ENCODE results near the gene ARHGDIB. TPM values are rescaled to one million over a fixed set of nuclear protein-coding genes. Genes with fewer than 3 reads are reported as not detected.

The ARHGDIB gene
- total and polyA plus RNA-seq, 2 donors from 2014 or later, result 127 to 151 TPM

DNA sequence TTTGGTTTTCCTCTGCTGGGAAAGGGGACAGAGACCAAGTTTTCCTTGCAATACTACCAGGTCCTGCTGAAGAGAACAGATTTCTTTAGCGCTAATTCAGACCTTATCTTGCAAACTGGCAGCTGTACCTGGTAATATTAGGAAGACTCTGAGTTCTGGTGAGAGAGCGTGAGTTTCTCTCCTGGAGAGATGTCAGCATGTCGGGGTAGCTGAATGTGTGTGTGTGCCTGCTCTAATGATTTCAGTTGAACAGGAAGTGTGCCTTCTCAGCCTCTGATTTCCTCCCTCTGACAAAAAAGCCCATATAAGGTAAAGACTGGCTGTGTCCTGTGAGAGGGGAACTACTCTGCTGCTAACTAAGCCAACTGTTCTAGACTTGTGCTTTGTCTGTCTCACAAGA lies 12.7 kb downstream of the ARHGDIB start:
- TF ChIP-seq, protein P1, sequence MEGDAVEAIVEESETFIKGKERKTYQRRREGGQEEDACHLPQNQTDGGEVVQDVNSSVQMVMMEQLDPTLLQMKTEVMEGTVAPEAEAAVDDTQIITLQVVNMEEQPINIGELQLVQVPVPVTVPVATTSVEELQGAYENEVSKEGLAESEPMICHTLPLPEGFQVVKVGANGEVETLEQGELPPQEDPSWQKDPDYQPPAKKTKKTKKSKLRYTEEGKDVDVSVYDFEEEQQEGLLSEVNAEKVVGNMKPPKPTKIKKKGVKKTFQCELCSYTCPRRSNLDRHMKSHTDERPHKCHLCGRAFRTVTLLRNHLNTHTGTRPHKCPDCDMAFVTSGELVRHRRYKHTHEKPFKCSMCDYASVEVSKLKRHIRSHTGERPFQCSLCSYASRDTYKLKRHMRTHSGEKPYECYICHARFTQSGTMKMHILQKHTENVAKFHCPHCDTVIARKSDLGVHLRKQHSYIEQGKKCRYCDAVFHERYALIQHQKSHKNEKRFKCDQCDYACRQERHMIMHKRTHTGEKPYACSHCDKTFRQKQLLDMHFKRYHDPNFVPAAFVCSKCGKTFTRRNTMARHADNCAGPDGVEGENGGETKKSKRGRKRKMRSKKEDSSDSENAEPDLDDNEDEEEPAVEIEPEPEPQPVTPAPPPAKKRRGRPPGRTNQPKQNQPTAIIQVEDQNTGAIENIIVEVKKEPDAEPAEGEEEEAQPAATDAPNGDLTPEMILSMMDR (IDR thresholded peaks at IDR 0.05; ENCODE audit: borderline replicate concordance, extremely low read depth, insufficient read depth), result no peak
- Histone ChIP-seq H3K9me3 (ENCODE audit: control insufficient read depth in 2 of 3, insufficient read depth in 1 of 3, low read length in 3 of 3) (no peaks in the 10 kb centered on the region), H3K4me3 (ENCODE audit: low read length in 3 of 3) (no peak overlapping the region), H3K9ac (ENCODE audit: low read length in 3 of 3) (peak overlapping the region in 2 of 3 donors; percentile 0 to 62), H3K36me3 (ENCODE audit: control insufficient read depth in 2 of 3, insufficient read depth in 3 of 3, low read length in 3 of 3) (no peaks in the 10 kb centered on the region), H3K4me1 (ENCODE audit: control insufficient read depth in 2 of 3, insufficient read depth in 2 of 3, low read depth in 1 of 3, low read length in 3 of 3) (peaks cover 9 to 34% (median 13%) of the 10 kb centered on the region in 3 donors), H3K27ac (ENCODE audit: low read depth in 2 of 2, low read length in 2 of 2) (peak overlapping the region; percentile 58 to 84), H3K27me3 (ENCODE audit: control insufficient read depth, insufficient read depth, low read length) (no peaks in the 10 kb centered on the region)
- FAIRE-seq (peak; percentile 39), DNase-seq (peak in 4 of 5 donors; percentile 49 to 93 (median 74))
- intact Hi-C loops (cut with DNase I), result no loop called here

DNA sequence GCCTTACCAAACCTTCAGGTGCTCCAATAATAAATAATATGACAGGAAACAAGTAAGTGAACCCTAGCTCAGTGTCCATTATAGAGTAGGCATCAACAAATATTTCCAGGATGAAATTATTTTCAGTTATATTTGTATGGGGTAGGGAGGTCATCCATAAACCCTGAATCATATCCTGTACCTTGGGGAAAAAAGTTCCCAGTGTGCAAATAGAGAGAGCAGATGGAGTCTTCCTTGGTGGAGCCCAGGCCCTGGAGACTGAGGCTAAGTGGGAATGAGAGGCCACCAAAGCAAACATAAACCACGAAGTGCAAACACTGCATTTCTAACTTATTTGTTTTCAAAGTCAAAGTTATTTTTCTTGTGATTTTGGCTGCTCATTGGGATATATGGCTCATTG lies 14.5 kb downstream of the ARHGDIB start:
- Histone ChIP-seq H3K27me3 (ENCODE audit: control insufficient read depth, insufficient read depth, low read length) (no peaks in the 10 kb centered on the region), H3K4me3 (ENCODE audit: low read length in 3 of 3) (no peak overlapping the region), H3K4me1 (ENCODE audit: control insufficient read depth in 2 of 3, insufficient read depth in 2 of 3, low read depth in 1 of 3, low read length in 3 of 3) (peaks cover 9 to 33% (median 12%) of the 10 kb centered on the region in 3 donors), H3K36me3 (ENCODE audit: control insufficient read depth in 2 of 3, insufficient read depth in 3 of 3, low read length in 3 of 3) (peaks cover 0 to 3% (median 0%) of the 10 kb centered on the region in 3 donors), H3K27ac (ENCODE audit: low read depth in 2 of 2, low read length in 2 of 2) (no peak overlapping the region), H3K9me3 (ENCODE audit: control insufficient read depth in 2 of 3, insufficient read depth in 1 of 3, low read length in 3 of 3) (no peaks in the 10 kb centered on the region), H3K9ac (ENCODE audit: low read length in 3 of 3) (no peak overlapping the region)
- DNase-seq (no peak), FAIRE-seq (no peak)
- TF ChIP-seq, protein P1 (IDR thresholded peaks at IDR 0.05; ENCODE audit: borderline replicate concordance, extremely low read depth, insufficient read depth), result no peak
- intact Hi-C loops (cut with DNase I), result no loop called here

DNA sequence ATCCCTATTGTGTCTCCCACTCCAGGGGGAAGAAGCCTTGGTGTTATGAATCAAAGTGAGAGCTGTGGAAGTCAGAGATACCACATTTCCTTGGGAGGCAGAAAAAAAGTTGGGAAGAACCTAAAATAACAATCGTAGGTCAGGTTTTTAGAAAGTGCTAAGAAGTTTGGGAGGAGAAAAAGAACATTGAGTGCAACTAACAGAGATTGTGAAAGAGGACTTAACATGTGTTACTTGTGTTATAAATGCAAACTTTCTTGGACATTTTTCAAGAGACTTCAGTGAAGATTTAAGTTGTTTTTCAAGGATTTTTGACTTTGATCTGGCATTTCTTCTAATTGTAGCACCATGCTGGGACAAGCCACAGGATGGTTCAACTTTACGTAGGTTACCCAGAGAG lies 15.2 kb downstream of the ARHGDIB start:
- DNase-seq (no peak), FAIRE-seq (no peak)
- intact Hi-C loops (cut with DNase I), result no loop called here
- Histone ChIP-seq H3K27me3 (ENCODE audit: control insufficient read depth, insufficient read depth, low read length) (no peaks in the 10 kb centered on the region), H3K9ac (ENCODE audit: low read length in 3 of 3) (no peak overlapping the region), H3K4me3 (ENCODE audit: low read length in 3 of 3) (no peak overlapping the region), H3K36me3 (ENCODE audit: control insufficient read depth in 2 of 3, insufficient read depth in 3 of 3, low read length in 3 of 3) (peaks cover 0 to 3% (median 0%) of the 10 kb centered on the region in 3 donors), H3K4me1 (ENCODE audit: control insufficient read depth in 2 of 3, insufficient read depth in 2 of 3, low read depth in 1 of 3, low read length in 3 of 3) (peaks cover 9 to 28% (median 9%) of the 10 kb centered on the region in 3 donors), H3K27ac (ENCODE audit: low read depth in 2 of 2, low read length in 2 of 2) (no peak overlapping the region), H3K9me3 (ENCODE audit: control insufficient read depth in 2 of 3, insufficient read depth in 1 of 3, low read length in 3 of 3) (no peaks in the 10 kb centered on the region)
- TF ChIP-seq, protein P1 (IDR thresholded peaks at IDR 0.05; ENCODE audit: borderline replicate concordance, extremely low read depth, insufficient read depth), result no peak

All from kidney (tissue), 14 donors.